ENCODE data around the gene ISM2. TPM values are rescaled to one million over a fixed set of nuclear protein-coding genes. Genes with fewer than 3 reads are reported as not detected.

ISM2 gene
- 0.14 TPM in 1 of 2 replicates, not detected in the other for total RNA-seq

DNA sequence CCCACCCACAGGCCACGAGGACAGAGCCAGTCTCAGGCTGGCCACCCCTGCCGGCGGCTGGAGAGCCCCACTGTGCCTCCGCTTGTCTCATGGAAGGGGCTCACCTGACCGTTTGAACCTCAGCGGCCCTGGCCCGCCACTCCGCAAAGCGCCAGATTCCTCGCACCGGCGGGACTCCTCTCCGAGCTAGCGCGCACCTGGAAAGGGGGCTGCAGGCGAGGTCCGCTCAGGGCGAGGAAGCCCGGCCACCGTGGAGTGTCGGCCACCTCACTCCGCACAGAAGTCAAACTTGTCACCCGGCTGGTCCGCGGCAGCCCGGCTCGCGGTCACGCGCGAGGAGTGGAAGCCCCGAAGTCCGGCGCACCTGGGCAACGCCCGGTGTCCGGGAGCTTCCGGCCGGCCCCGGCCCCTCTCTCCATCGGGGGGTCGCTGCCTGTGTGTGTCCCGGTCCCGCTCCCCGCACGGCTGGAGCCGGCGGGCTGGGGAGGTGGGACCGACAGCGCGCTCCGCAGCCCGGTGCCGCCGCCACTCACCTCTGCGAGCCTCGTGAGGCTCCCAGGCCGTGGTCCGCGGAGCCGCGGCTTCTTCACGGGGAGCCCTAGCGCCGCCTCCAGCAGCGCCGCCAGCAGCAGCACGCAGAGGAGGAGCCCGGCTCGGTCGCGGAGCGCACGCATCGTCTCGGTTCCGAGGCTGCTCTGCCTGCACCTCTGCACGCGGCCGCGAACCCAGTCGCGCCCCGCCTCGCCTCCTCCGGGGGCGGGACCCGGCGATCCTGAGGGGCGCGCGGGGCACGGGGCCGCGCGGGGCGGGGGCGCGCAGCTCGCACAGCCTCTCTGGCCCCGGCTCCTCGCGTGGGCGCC, at the start of gene ISM2:
Gene ISM2 (minus strand): TSS at position 697 of the 860 bp plus-strand sequence. CDS start 23 bp downstream, at position 674.

GRCh38 chr14:77457522-77458248, 40.9 kb downstream of the ISM2 start, which contains the start of the genes AHSA1 and VIPAS39:
AHSA1 (plus strand) TSS chr14:77458093; CDS start chr14:77458190, 97 bp downstream.
VIPAS39 (minus strand) TSS chr14:77457601; CDS start chr14:77454102, 3,499 bp downstream.

Other genes with a start within 250 kb of the ISM2 start
- gene NGB, start 227.6 kb downstream of the ISM2 start, total RNA-seq, result 0.23 TPM in 1 of 2 replicates, not detected in the other
- 5.2 and 15.3 TPM in 2 replicates for gene POMT2, start 177.9 kb downstream of the ISM2 start, total RNA-seq
- 48.2 and 63.5 TPM in 2 replicates for gene GSTZ1, start 177.8 kb downstream of the ISM2 start, total RNA-seq
- 6.3 and 9.4 TPM in 2 replicates for gene TMED8, start 121.7 kb downstream of the ISM2 start, total RNA-seq
- 0.35 and 0.56 TPM in 2 replicates for gene SAMD15, start 121.4 kb downstream of the ISM2 start, total RNA-seq
- 0.35 TPM in 1 of 2 replicates, not detected in the other for gene NOXRED1, start 75.3 kb downstream of the ISM2 start, total RNA-seq
- gene VIPAS39, start 41.2 kb downstream of the ISM2 start, total RNA-seq, result 10.3 and 16.2 TPM in 2 replicates
- gene AHSA1, start 40.7 kb downstream of the ISM2 start, total RNA-seq, result 162 and 164 TPM in 2 replicates
- 20.6 and 22.9 TPM in 2 replicates for gene SPTLC2, start 117.8 kb upstream of the ISM2 start, total RNA-seq
- 10.2 and 14.1 TPM in 2 replicates for gene ALKBH1, start 209.2 kb upstream of the ISM2 start, total RNA-seq
- gene SLIRP, start 209.3 kb upstream of the ISM2 start, total RNA-seq, result 335 and 641 TPM in 2 replicates

Data from airway epithelial cell (primary cell).